ENCODE data around the gene MICAL3. TPM values are rescaled to one million over a fixed set of nuclear protein-coding genes. Genes with fewer than 3 reads are reported as not detected.

Gene MICAL3
- total RNA-seq, 4 donors from 2014 or later, result 84.2 to 290 (median 151) TPM

DNA sequence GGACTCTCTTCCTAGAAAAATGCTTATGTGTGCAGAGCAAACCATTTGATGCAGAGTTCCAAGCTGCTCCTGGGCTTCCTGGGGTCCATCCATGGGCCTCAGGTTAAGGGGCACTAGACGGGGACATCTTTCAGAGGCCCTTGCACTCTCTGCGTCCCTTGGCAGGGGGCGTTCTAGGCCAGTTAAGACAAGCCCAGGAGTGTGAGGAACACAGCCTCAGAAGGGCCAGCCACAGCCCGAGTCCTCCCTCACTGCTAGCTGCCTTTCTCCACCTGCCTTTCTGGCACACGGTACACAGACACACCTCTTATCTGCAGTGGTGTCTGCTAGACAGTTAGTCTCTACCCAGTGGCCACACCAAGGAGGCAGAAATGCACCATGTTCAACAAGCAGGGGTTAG is 232.1 kb downstream of the MICAL3 start:
- peaks cover 0 to 5% (median 1%) of the 10 kb centered on the region in 4 donors for H3K4me1 ChIP-seq
- no peaks in the 10 kb centered on the region for H3K36me3 ChIP-seq
- WGBS, 2 donors (ENCODE audit: low coverage in 1 of 2), result 71% methylated on average over 5 of the region's 5 CpGs; no CpG with 5 or more reads in 1 of the 2 donors
- H3K27me3 ChIP-seq, result no peaks in the 10 kb centered on the region
- in situ Hi-C loops (cut with MboI; ENCODE audit: low pct_ligation_motif_present in 1 of 4, low pct_unique_long_range_greater_than_20kb in 1 of 4, low sequenced_read_pairs in 3 of 4) (no loop called here), intact Hi-C loops (cut with DNase I; ENCODE audit: low total_unique reads) (no loop called here)
- no peak overlapping the region for H3K4me3 ChIP-seq
- no peaks in the 10 kb centered on the region for H3K9me3 ChIP-seq
- no peak for DNase-seq
- TF ChIP-seq CTCF (IDR thresholded peaks at IDR 0.05), result no peak
- no peak for TF ChIP-seq POLR2AphosphoS5 (IDR thresholded peaks at IDR 0.05)
- no peak for TF ChIP-seq POLR2A (IDR thresholded peaks at IDR 0.05)
- no peak for TF ChIP-seq EP300 (IDR thresholded peaks at IDR 0.05; ENCODE audit: low read depth)
- no peak overlapping the region for H3K27ac ChIP-seq

DNA sequence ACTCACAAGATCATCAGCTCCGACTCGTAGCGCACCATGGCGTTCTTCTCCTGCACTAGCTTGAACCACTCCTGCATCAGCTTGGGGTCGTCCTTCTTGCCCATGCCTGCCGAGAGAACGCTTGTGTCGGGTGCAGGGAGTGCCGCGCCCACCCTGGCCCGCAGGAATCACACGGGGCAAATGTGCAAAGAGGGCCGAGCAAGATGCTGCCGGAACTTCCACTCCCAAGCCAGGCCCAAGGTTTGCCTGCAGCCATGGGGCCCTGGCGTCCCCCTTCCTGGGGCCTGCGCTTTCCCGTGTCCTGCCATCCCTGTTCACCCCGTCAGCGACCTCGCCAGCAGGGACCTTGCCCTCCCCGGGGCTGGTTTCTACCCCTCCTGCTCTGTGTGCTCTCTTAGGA is 233.2 kb downstream of the MICAL3 start:
- in situ Hi-C loops (cut with MboI; ENCODE audit: low pct_ligation_motif_present in 1 of 4, low pct_unique_long_range_greater_than_20kb in 1 of 4, low sequenced_read_pairs in 3 of 4) (no loop called here), intact Hi-C loops (cut with DNase I; ENCODE audit: low total_unique reads) (no loop called here)
- WGBS, 2 donors (ENCODE audit: low coverage in 1 of 2), result 95% methylated on average over 21 of the region's 21 CpGs; no CpG with 5 or more reads in 1 of the 2 donors
- DNase-seq, result no peak
- TF ChIP-seq EP300 (IDR thresholded peaks at IDR 0.05; ENCODE audit: low read depth) (no peak), POLR2AphosphoS5 (IDR thresholded peaks at IDR 0.05) (no peak), CTCF (IDR thresholded peaks at IDR 0.05) (no peak), POLR2A (IDR thresholded peaks at IDR 0.05) (no peak)
- no peaks in the 10 kb centered on the region for H3K27me3 ChIP-seq
- peaks cover 0 to 16% (median 11%) of the 10 kb centered on the region in 4 donors for H3K4me1 ChIP-seq
- no peak overlapping the region for H3K4me3 ChIP-seq
- H3K27ac ChIP-seq, result no peak overlapping the region
- H3K36me3 ChIP-seq, result no peaks in the 10 kb centered on the region
- no peaks in the 10 kb centered on the region for H3K9me3 ChIP-seq

DNA sequence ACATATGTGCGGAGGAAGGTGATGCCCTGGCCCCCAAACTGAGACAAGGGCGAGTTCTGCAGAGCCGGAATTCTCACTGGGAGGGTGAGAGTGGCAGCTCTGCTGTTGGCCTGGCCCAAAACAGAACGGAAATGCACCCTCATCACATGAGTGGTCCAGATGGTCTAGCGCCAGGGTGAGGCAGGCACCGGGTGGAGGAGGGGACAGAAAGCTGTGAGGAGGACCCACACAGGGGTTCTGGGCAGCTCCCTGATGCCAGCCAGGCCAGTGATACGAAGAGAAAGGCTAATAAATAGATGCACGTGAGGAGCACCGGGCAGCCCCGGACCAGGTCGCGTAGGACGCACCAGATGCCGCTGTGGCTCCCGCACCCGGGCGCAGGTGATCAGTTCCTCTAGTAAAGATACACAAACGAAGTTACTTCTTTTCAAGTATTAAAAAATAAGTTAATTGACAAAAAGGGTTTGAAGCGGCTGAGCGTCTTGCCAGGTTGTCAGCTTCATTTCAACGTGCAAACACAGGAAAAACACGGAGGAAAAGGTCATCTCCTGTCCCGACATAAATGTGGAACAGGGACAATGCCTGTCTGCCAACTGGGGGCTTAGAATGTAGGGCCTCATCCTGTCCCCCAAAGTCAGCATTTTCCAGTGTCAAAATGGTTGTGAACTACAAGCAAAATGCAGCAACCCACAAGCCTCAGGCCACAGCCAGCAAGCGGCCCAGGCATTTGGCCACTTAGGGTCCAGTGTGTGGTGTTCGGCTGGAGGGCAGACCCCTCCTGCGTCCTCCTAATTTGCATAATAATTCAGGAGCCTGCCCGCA is 234.8 kb downstream of the MICAL3 start:
- Histone ChIP-seq H3K27ac (no peak overlapping the region), H3K27me3 (no peaks in the 10 kb centered on the region), H3K9me3 (no peaks in the 10 kb centered on the region), H3K4me3 (no peak overlapping the region), H3K4me1 (peaks cover 0 to 23% (median 11%) of the 10 kb centered on the region in 4 donors), H3K36me3 (no peaks in the 10 kb centered on the region)
- intact Hi-C loops (cut with DNase I; ENCODE audit: low total_unique reads), result loop anchor here (10.0 kb wide), 1 partner anchor 235 kb away; no protein-coding TSS in a partner anchor
- in situ Hi-C loops (cut with MboI; ENCODE audit: low pct_ligation_motif_present in 1 of 4, low pct_unique_long_range_greater_than_20kb in 1 of 4, low sequenced_read_pairs in 3 of 4), result no loop called here
- WGBS, 2 donors (ENCODE audit: low coverage in 1 of 2), result 93 to 94% methylated on average over 9 to 27 of the region's 27 CpGs
- DNase-seq, result no peak
- no peak for TF ChIP-seq EP300 (IDR thresholded peaks at IDR 0.05; ENCODE audit: low read depth)
- TF ChIP-seq CTCF (IDR thresholded peaks at IDR 0.05), result no peak
- no peak for TF ChIP-seq POLR2AphosphoS5 (IDR thresholded peaks at IDR 0.05)
- no peak for TF ChIP-seq POLR2A (IDR thresholded peaks at IDR 0.05)

- intact Hi-C loops (cut with DNase I; ENCODE audit: low total_unique reads) (loop anchor here (10.0 kb wide), 1 partner anchor 234 kb away; no protein-coding TSS in a partner anchor), in situ Hi-C loops (cut with MboI; ENCODE audit: low pct_ligation_motif_present in 1 of 4, low pct_unique_long_range_greater_than_20kb in 1 of 4, low sequenced_read_pairs in 3 of 4) (no loop called here)
- TF ChIP-seq POLR2A (IDR thresholded peaks at IDR 0.05), result no peak
- no peak for TF ChIP-seq CTCF (IDR thresholded peaks at IDR 0.05)
- no peak for TF ChIP-seq EP300 (IDR thresholded peaks at IDR 0.05; ENCODE audit: low read depth)
- no peak for TF ChIP-seq POLR2AphosphoS5 (IDR thresholded peaks at IDR 0.05)
- H3K27me3 ChIP-seq, result no peaks in the 10 kb centered on the region
- no peaks in the 10 kb centered on the region for H3K36me3 ChIP-seq
- H3K4me1 ChIP-seq, result peaks cover 0 to 23% (median 11%) of the 10 kb centered on the region in 4 donors
- H3K27ac ChIP-seq, result no peak overlapping the region
- no peak overlapping the region for H3K4me3 ChIP-seq
- 79 to 91% methylated on average over 8 to 31 of the region's 32 CpGs for WGBS, 2 donors (ENCODE audit: low coverage in 1 of 2)
- no peaks in the 10 kb centered on the region for H3K9me3 ChIP-seq
- DNase-seq, result no peak
Observed at GRCh38 chr22:17788528-17789378, 235.6 kb downstream of the MICAL3 start.
